ENCODE measurements around the gene MATN3. TPM values are rescaled to one million over a fixed set of nuclear protein-coding genes. Genes with fewer than 3 reads are reported as not detected.

The MATN3 gene
- total RNA-seq, 1 experiment from 2014 or later: 3.5 TPM

DNA sequence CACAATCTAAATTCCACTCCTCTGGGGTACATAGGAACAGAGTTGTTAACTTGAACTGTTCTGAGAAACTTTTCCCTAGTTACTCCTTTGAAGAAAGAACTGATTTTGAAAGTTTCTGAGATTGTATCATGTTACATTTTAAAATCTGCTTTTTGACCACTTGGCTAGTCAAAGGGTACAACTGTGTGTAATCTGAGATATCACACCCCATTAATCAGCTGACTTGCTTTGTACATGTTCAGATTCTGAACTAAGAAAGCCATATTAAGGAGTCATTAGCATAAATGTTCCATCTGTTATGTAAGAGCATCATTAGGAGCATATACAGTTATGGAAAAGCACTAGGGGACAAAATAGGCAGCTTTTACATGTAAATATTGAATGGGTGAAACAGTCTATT lies 18.7 kb downstream of the MATN3 start:
- no peaks in the 10 kb centered on the region for H3K27me3 ChIP-seq (ENCODE audit: control insufficient read depth, insufficient read depth, low read length)
- ChIA-PET CTCF (no interaction called here), POLR2A (no interaction called here)
- DNase-seq (ENCODE audit: low read depth, low spot score) (no peak), ATAC-seq (no peak)
- H3K9me3 ChIP-seq (ENCODE audit: control insufficient read depth, insufficient read depth, low read depth, low read length): no peaks in the 10 kb centered on the region
- intact Hi-C loops (cut with micrococcal nuclease; ENCODE audit: unreplicated experiment) (no loop called here), in situ Hi-C loops (cut with HindIII; ENCODE audit: low pct_unique_long_range_greater_than_20kb, low sequenced_read_pairs) (no loop called here)
- TF ChIP-seq, protein P1, sequence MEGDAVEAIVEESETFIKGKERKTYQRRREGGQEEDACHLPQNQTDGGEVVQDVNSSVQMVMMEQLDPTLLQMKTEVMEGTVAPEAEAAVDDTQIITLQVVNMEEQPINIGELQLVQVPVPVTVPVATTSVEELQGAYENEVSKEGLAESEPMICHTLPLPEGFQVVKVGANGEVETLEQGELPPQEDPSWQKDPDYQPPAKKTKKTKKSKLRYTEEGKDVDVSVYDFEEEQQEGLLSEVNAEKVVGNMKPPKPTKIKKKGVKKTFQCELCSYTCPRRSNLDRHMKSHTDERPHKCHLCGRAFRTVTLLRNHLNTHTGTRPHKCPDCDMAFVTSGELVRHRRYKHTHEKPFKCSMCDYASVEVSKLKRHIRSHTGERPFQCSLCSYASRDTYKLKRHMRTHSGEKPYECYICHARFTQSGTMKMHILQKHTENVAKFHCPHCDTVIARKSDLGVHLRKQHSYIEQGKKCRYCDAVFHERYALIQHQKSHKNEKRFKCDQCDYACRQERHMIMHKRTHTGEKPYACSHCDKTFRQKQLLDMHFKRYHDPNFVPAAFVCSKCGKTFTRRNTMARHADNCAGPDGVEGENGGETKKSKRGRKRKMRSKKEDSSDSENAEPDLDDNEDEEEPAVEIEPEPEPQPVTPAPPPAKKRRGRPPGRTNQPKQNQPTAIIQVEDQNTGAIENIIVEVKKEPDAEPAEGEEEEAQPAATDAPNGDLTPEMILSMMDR (IDR thresholded peaks at IDR 0.05): no peak
- TF ChIP-seq TCF7L2 (IDR thresholded peaks at IDR 0.05; ENCODE audit: low read depth, low read length): no peak
- TF ChIP-seq POLR2AphosphoS5 (IDR thresholded peaks at IDR 0.05; ENCODE audit: low read depth, low read length): no peak
- no peak for TF ChIP-seq SIN3A (IDR thresholded peaks at IDR 0.05; ENCODE audit: borderline replicate concordance, insufficient read depth, low read depth, low read length)
- no peak for TF ChIP-seq REST (IDR thresholded peaks at IDR 0.05; ENCODE audit: insufficient read depth in 1 of 2, low read depth in 2 of 2, low read length in 1 of 2)
- no TSS peak for BruUV-seq (replicated peaks)
- H3K4me3 ChIP-seq (ENCODE audit: low read depth in 2 of 2, low read length in 2 of 2): no peak overlapping the region
- no peaks in the 10 kb centered on the region; the same call in 1 of the 2 replicates for H3K36me3 ChIP-seq (ENCODE audit: control insufficient read depth, insufficient read depth, low read length)
- no peak overlapping the region for H3K27ac ChIP-seq (ENCODE audit: low read length)
- peaks cover 7% of the 10 kb centered on the region for H3K4me1 ChIP-seq (ENCODE audit: control insufficient read depth, insufficient read depth, low read length)

- no peak for DNase-seq (ENCODE audit: low read depth, low spot score)
- no TSS peak for BruUV-seq (replicated peaks)
- no peaks in the 10 kb centered on the region for H3K9me3 ChIP-seq (ENCODE audit: control insufficient read depth, insufficient read depth, low read depth, low read length)
- H3K27ac ChIP-seq (ENCODE audit: low read length): no peak overlapping the region
- H3K4me3 ChIP-seq (ENCODE audit: low read depth in 2 of 2, low read length in 2 of 2): no peak overlapping the region
- H3K4me1 ChIP-seq (ENCODE audit: control insufficient read depth, insufficient read depth, low read length): peaks cover 16% of the 10 kb centered on the region
- intact Hi-C loops (cut with micrococcal nuclease; ENCODE audit: unreplicated experiment) (no loop called here), in situ Hi-C loops (cut with HindIII; ENCODE audit: low pct_unique_long_range_greater_than_20kb, low sequenced_read_pairs) (no loop called here)
- ChIA-PET POLR2A (interaction anchor here (0.5 kb wide), 1 partner anchor 97 kb away, joined by 7 read pairs; no protein-coding TSS in a partner anchor), CTCF (no interaction called here)
- H3K36me3 ChIP-seq (ENCODE audit: control insufficient read depth, insufficient read depth, low read length): peaks cover 1% of the 10 kb centered on the region; the same call in 1 of the 2 replicates
- no peak for ATAC-seq
- no peaks in the 10 kb centered on the region for H3K27me3 ChIP-seq (ENCODE audit: control insufficient read depth, insufficient read depth, low read length)
- TF ChIP-seq REST (IDR thresholded peaks at IDR 0.05; ENCODE audit: insufficient read depth in 1 of 2, low read depth in 2 of 2, low read length in 1 of 2) (no peak), TCF7L2 (IDR thresholded peaks at IDR 0.05; ENCODE audit: low read depth, low read length) (no peak), POLR2AphosphoS5 (IDR thresholded peaks at IDR 0.05; ENCODE audit: low read depth, low read length) (no peak), SIN3A (IDR thresholded peaks at IDR 0.05; ENCODE audit: borderline replicate concordance, insufficient read depth, low read depth, low read length) (no peak)
- TF ChIP-seq, protein P1 (IDR thresholded peaks at IDR 0.05): no peak
Measured at GRCh38 chr2:19991895-19992294, 20.6 kb downstream of the MATN3 start.

All from Panc1 (cell line).